Naive thymus-derived CD4-positive, alpha-beta T cell (primary cell): ENCODE measurements around the gene ABI1. TPM values are rescaled to one million over a fixed set of nuclear protein-coding genes. Genes with fewer than 3 reads are reported as not detected.
A peak's percentile ranks its signal among the peaks of the same experiment; 100 is the strongest.

Experiments used
- ATAC-seq: fragments of 150-1000 bp; cut with Tn5 transposase; 2 replicates; pipeline ENCODE4 v1.10.0; 2021; ENCODE audit warnings: mild to moderate bottlenecking, moderate library complexity
- CTCF ChIA-PET: fragments of 350-600 bp; sonication (Branson Sonifier 250); formaldehyde crosslinking; loops from one replicate; lab custom pipeline; 2021; ENCODE audit warnings: antibody characterized with exemption; lab: Charles Lee
- POLR2A ChIA-PET: fragments of 350-600 bp; sonication (Branson Sonifier 250); formaldehyde crosslinking; loops from one replicate; lab custom pipeline; 2021; ENCODE audit warnings: antibody characterized with exemption, inconsistent platforms; lab: Charles Lee
- DNase-seq, 9 donors: peaks; one replicate each; pipeline versions ENCODE4 v3.0.0 to v3.0.0-alpha.2; 2020 to 2022; ENCODE audit warnings: mixed read lengths in 1 of 9
- H3K27ac ChIP-seq: one replicate; pipeline ENCODE4 v1.7.0; 2013; ENCODE audit warnings: mild to moderate bottlenecking, low read depth, low read length, moderate library complexity
- H3K27me3 ChIP-seq, 2 donors: one replicate each; pipeline ENCODE4 v1.7.0; 2013; ENCODE audit warnings: low read length in 2 of 2, mild to moderate bottlenecking in 2 of 2, moderate library complexity in 2 of 2; ENCODE audit not compliant: control insufficient read depth in 2 of 2, insufficient read depth in 2 of 2
- H3K36me3 ChIP-seq, 3 experiments: 1 replicate in 2 of 3; 2 replicates in 1 of 3; pipeline ENCODE4 v1.7.0; 2013; ENCODE audit warnings: low read length in 3 of 3, mild to moderate bottlenecking in 3 of 3, moderate library complexity in 1 of 3; ENCODE audit not compliant: insufficient read depth in 3 of 3, control insufficient read depth in 2 of 3
- H3K4me1 ChIP-seq, 2 donors: one replicate each; pipeline ENCODE4 v1.7.0; 2013; ENCODE audit warnings: low read length in 2 of 2, mild to moderate bottlenecking in 2 of 2, moderate library complexity in 1 of 2; ENCODE audit not compliant: control insufficient read depth in 2 of 2, insufficient read depth in 2 of 2
- H3K4me3 ChIP-seq: 2 replicates; pipeline ENCODE4 v1.7.0; 2013; ENCODE audit warnings: mild to moderate bottlenecking, low read length
- H3K9me3 ChIP-seq, 3 experiments: 1 replicate in 2 of 3; 2 replicates in 1 of 3; pipeline ENCODE4 v1.7.0; 2013; ENCODE audit warnings: low read length in 3 of 3; ENCODE audit not compliant: control insufficient read depth in 2 of 3
- H3K27ac Mint-ChIP-seq, 9 donors: one replicate each; pipeline ENCODE4 v1.8.0; 2020 to 2022; ENCODE audit warnings: mixed read lengths in 9 of 9, mild to moderate bottlenecking in 8 of 9, moderate library complexity in 5 of 9, inconsistent platforms in 2 of 9
- H3K27me3 Mint-ChIP-seq, 5 donors: one replicate each; pipeline ENCODE4 v1.8.0; 2021 to 2022; ENCODE audit warnings: mixed read lengths in 5 of 5, mild to moderate bottlenecking in 1 of 5
- H3K36me3 Mint-ChIP-seq, 5 donors: one replicate each; pipeline ENCODE4 v1.8.0; 2020 to 2022; ENCODE audit warnings: mixed read lengths in 5 of 5, mild to moderate bottlenecking in 3 of 5, inconsistent platforms in 1 of 5
- H3K4me1 Mint-ChIP-seq, 7 donors: one replicate each; pipeline ENCODE4 v1.8.0; 2020 to 2022; ENCODE audit warnings: mixed read lengths in 7 of 7, mild to moderate bottlenecking in 3 of 7, inconsistent platforms in 1 of 7
- H3K4me3 Mint-ChIP-seq, 10 donors: one replicate each; pipeline ENCODE4 v1.8.0; 2020 to 2022; ENCODE audit warnings: mild to moderate bottlenecking in 10 of 10, mixed read lengths in 10 of 10, moderate library complexity in 6 of 10, inconsistent platforms in 2 of 10
- H3K9me3 Mint-ChIP-seq, 11 donors: one replicate each; pipeline ENCODE4 v1.8.0; 2020 to 2022; ENCODE audit warnings: mixed read lengths in 11 of 11, mild to moderate bottlenecking in 4 of 11, inconsistent platforms in 1 of 11, moderate library complexity in 1 of 11
- intact Hi-C, 2 donors: fragments of 100-400 bp; cut with micrococcal nuclease; formaldehyde crosslinking; loops; one replicate each; pipeline ENCODE4 v1.15.1; 2023
- polyA plus RNA-seq, 2 donors: library from polyadenylated mRNA; unstranded; fragments of 300-500 nt; fragmentation: Illumina TruSeq; gene quantifications; one replicate each; pipeline ENCODE4 v1.2.3, GENCODE V29; 2021
- total RNA-seq, 6 experiments: library from RNA in 5 of 6; stranded (reverse) in 5 of 6; gene quantifications; 1 replicate in 5 of 6; 2 replicates in 1 of 6; pipeline ENCODE4 v1.2.3 and lab custom pipeline; 2021 to 2026

Gene ABI1
- total and polyA plus RNA-seq, 7 experiments from 2014 or later: 61.9 to 73.7 (median 66.0) TPM

- Mint-ChIP-seq H3K27me3 (no peaks in the 10 kb centered on the region), H3K27ac (peak overlapping the region in 5 of 9 donors; percentile 7 to 65 (median 16)), H3K9me3 (peaks cover 0 to 1% (median 0%) of the 10 kb centered on the region in 11 donors), H3K4me1 (peaks cover 33 to 86% (median 77%) of the 10 kb centered on the region in 7 donors), H3K36me3 (peaks cover 0 to 33% (median 7%) of the 10 kb centered on the region in 5 donors), H3K4me3 (no peak overlapping the region)
- intact Hi-C loops: no loop called here
- Histone ChIP-seq H3K27me3 (no peaks in the 10 kb centered on the region), H3K9me3 (no peaks in the 10 kb centered on the region), H3K4me1 (peaks cover 15 to 18% of the 10 kb centered on the region in 2 donors), H3K4me3 (no peak overlapping the region), H3K36me3 (no peaks in the 10 kb centered on the region), H3K27ac (no peak overlapping the region)
- CTCF ChIA-PET: interaction anchor here (0.6 kb wide), 1 partner anchor 24 kb away, joined by 3 read pairs; no protein-coding TSS in a partner anchor
- peak; percentile 12 for ATAC-seq
- POLR2A ChIA-PET: no interaction called here
- no peak for DNase-seq
Observed at GRCh38 chr10:26809973-26810372, 50.8 kb downstream of the ABI1 start.

GRCh38 chr10:26807532-26807931 is 53.2 kb downstream of the ABI1 start:
- H3K9me3 Mint-ChIP-seq: no peaks in the 10 kb centered on the region
- peak overlapping the region in 2 of 10 donors; percentile 4 to 9 for H3K4me3 Mint-ChIP-seq
- ATAC-seq (no peak), DNase-seq (no peak)
- peaks cover 0 to 22% (median 3%) of the 10 kb centered on the region in 5 donors for H3K36me3 Mint-ChIP-seq
- H3K4me1 ChIP-seq: peaks cover 26% of the 10 kb centered on the region in 2 donors
- no peak overlapping the region for H3K4me3 ChIP-seq
- no peaks in the 10 kb centered on the region for H3K9me3 ChIP-seq
- peaks cover 42 to 86% (median 80%) of the 10 kb centered on the region in 7 donors for H3K4me1 Mint-ChIP-seq
- H3K36me3 ChIP-seq: no peaks in the 10 kb centered on the region
- no peak overlapping the region for H3K27ac ChIP-seq
- no peaks in the 10 kb centered on the region for H3K27me3 ChIP-seq
- intact Hi-C loops: no loop called here
- POLR2A ChIA-PET: no interaction called here
- no peaks in the 10 kb centered on the region for H3K27me3 Mint-ChIP-seq
- peak overlapping the region in 3 of 9 donors; percentile 21 to 77 (median 46) for H3K27ac Mint-ChIP-seq
- CTCF ChIA-PET: interaction anchor here (0.9 kb wide), 1 partner anchor 84 kb away, joined by 3 read pairs; no protein-coding TSS in a partner anchor

GRCh38 chr10:26806557-26806956 is 54.2 kb downstream of the ABI1 start:
- Mint-ChIP-seq H3K4me3 (peak overlapping the region in 8 of 10 donors; percentile 9 to 72 (median 60)), H3K4me1 (peaks cover 42 to 86% (median 82%) of the 10 kb centered on the region in 7 donors), H3K36me3 (peaks cover 0 to 14% (median 3%) of the 10 kb centered on the region in 5 donors), H3K9me3 (no peaks in the 10 kb centered on the region), H3K27me3 (no peaks in the 10 kb centered on the region), H3K27ac (peak overlapping the region in 3 of 9 donors; percentile 2 to 23 (median 17))
- CTCF ChIA-PET: interaction anchor here (0.9 kb wide), 1 partner anchor 43 kb away, joined by 3 read pairs; no protein-coding TSS in a partner anchor
- peaks cover 26 to 29% of the 10 kb centered on the region in 2 donors for H3K4me1 ChIP-seq
- no peaks in the 10 kb centered on the region for H3K27me3 ChIP-seq
- H3K4me3 ChIP-seq: no peak overlapping the region
- POLR2A ChIA-PET: no interaction called here
- no peaks in the 10 kb centered on the region for H3K9me3 ChIP-seq
- no peak for DNase-seq
- H3K36me3 ChIP-seq: no peaks in the 10 kb centered on the region
- intact Hi-C loops: no loop called here
- no peak overlapping the region for H3K27ac ChIP-seq
- ATAC-seq: no peak

GRCh38 chr10:26805567-26806245 is 55.1 kb downstream of the ABI1 start:
- ChIA-PET POLR2A (no interaction called here), CTCF (interaction anchor here (0.9 kb wide), 1 partner anchor 42 kb away, joined by 3 read pairs; no protein-coding TSS in a partner anchor)
- H3K9me3 Mint-ChIP-seq: no peaks in the 10 kb centered on the region
- Histone ChIP-seq H3K4me1 (peaks cover 26 to 29% of the 10 kb centered on the region in 2 donors), H3K27me3 (no peaks in the 10 kb centered on the region), H3K36me3 (no peaks in the 10 kb centered on the region), H3K9me3 (no peaks in the 10 kb centered on the region), H3K27ac (no peak overlapping the region), H3K4me3 (no peak overlapping the region)
- no peak for DNase-seq
- peak overlapping the region in 3 of 9 donors; percentile 10 to 23 (median 14) for H3K27ac Mint-ChIP-seq
- peaks cover 0 to 14% (median 7%) of the 10 kb centered on the region in 5 donors for H3K36me3 Mint-ChIP-seq
- ATAC-seq: peak; percentile 24
- H3K27me3 Mint-ChIP-seq: no peaks in the 10 kb centered on the region
- peaks cover 45 to 92% (median 88%) of the 10 kb centered on the region in 7 donors for H3K4me1 Mint-ChIP-seq
- peak overlapping the region in 9 of 10 donors; percentile 0 to 72 (median 60) for H3K4me3 Mint-ChIP-seq
- intact Hi-C loops: loop anchor here in 1 of 2 donors (2.0 kb wide), 1 partner anchor 15 kb away; no protein-coding TSS in a partner anchor

GRCh38 chr10:26804418-26805393 is 56.1 kb downstream of the ABI1 start:
- intact Hi-C loops: loop anchor here in 1 of 2 donors (2.0 kb wide), 1 partner anchor 16 kb away; no protein-coding TSS in a partner anchor
- peak overlapping the region in 8 of 9 donors; percentile 14 to 85 (median 58) for H3K27ac Mint-ChIP-seq

GRCh38 chr10:26803849-26804248 is 56.9 kb downstream of the ABI1 start:
- Histone ChIP-seq H3K36me3 (no peaks in the 10 kb centered on the region), H3K4me1 (peaks cover 32 to 34% of the 10 kb centered on the region in 2 donors), H3K4me3 (no peak overlapping the region), H3K9me3 (no peaks in the 10 kb centered on the region), H3K27me3 (no peaks in the 10 kb centered on the region), H3K27ac (no peak overlapping the region)
- H3K4me3 Mint-ChIP-seq: peak overlapping the region in 6 of 10 donors; percentile 14 to 68 (median 45)
- peaks cover 0 to 10% (median 7%) of the 10 kb centered on the region in 5 donors for H3K36me3 Mint-ChIP-seq
- DNase-seq (no peak), ATAC-seq (no peak)
- POLR2A ChIA-PET: no interaction called here
- H3K9me3 Mint-ChIP-seq: no peaks in the 10 kb centered on the region
- peak overlapping the region in 2 of 9 donors; percentile 52 to 74 for H3K27ac Mint-ChIP-seq
- peaks cover 49 to 96% (median 92%) of the 10 kb centered on the region in 7 donors for H3K4me1 Mint-ChIP-seq
- CTCF ChIA-PET: no interaction called here
- intact Hi-C loops: loop anchor here in 1 of 2 donors (2.0 kb wide), 1 partner anchor 17 kb away; no protein-coding TSS in a partner anchor
- H3K27me3 Mint-ChIP-seq: no peaks in the 10 kb centered on the region

More at GRCh38 chr10:26804418-26805393, 56.1 kb downstream of the ABI1 start:
- DNase-seq (peak in 7 of 9 donors; percentile 11 to 28 (median 20)), ATAC-seq (peak; percentile 66)
- H3K27ac ChIP-seq: no peak overlapping the region
- H3K4me3 Mint-ChIP-seq: peak overlapping the region in 8 of 10 donors; percentile 12 to 78 (median 62)
- peaks cover 0 to 10% (median 8%) of the 10 kb centered on the region in 5 donors for H3K36me3 Mint-ChIP-seq
- CTCF ChIA-PET: no interaction called here
- H3K9me3 Mint-ChIP-seq: no peaks in the 10 kb centered on the region
- H3K4me3 ChIP-seq: no peak overlapping the region
- H3K9me3 ChIP-seq: no peaks in the 10 kb centered on the region
- H3K4me1 ChIP-seq: peaks cover 27 to 29% of the 10 kb centered on the region in 2 donors
- H3K27me3 ChIP-seq: no peaks in the 10 kb centered on the region
- no peaks in the 10 kb centered on the region for H3K36me3 ChIP-seq
- POLR2A ChIA-PET: interaction anchor here (0.7 kb wide), 1 partner anchor 369 kb away, joined by 3 read pairs; no protein-coding TSS in a partner anchor
- H3K27me3 Mint-ChIP-seq: no peaks in the 10 kb centered on the region
- peaks cover 48 to 93% (median 87%) of the 10 kb centered on the region in 7 donors for H3K4me1 Mint-ChIP-seq
